ENCODE data around the gene DDX6. TPM values are rescaled to one million over a fixed set of nuclear protein-coding genes. Genes with fewer than 3 reads are reported as not detected.

DDX6 gene
- polyA plus RNA-seq, 1 donor from 2014 or later, result 76.1 TPM

DNA sequence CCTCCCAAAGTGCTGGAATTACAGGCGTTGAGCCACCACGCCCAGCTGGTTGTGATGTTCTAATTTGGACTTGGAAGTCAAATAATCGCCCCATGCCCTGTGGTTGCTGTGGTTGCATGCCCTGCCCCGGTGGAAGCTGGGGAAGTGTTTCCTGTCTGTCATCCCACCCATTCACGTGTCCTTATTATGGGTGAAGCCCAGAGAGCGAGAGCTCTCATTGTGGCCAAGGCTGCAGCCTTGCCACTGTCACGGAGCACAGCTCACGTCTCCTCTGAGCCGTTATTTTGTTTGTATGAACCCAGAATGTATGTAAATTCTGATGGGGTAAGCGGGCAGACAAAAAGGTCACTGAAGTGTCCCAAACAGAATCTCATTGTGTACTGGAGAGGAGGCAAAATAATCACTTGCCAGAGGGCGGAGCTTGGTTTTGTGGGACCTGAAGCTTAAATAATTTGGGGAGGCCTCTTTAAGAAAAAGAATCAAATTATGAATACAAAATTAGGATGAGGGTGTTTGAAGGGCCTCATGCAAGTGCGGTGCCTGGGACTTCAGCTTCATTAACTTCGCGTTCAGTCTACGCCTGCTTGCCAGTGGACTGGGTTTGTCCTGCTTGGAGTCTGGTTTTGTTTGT, 85.7 kb downstream of the DDX6 start:
- Histone ChIP-seq H3K27ac (ENCODE audit: low read length) (no peak overlapping the region), H4K20me1 (ENCODE audit: insufficient read depth) (no peaks in the 10 kb centered on the region), H3F3A (ENCODE audit: insufficient read depth, low read length, poor library complexity, severe bottlenecking) (no peaks in the 10 kb centered on the region), H3K4me2 (ENCODE audit: low read length) (no peak overlapping the region), H3K9me3 (ENCODE audit: low read length) (no peaks in the 10 kb centered on the region), H3K4me3 (ENCODE audit: low read length) (no peak overlapping the region), H3K27me3 (ENCODE audit: insufficient read depth, low read depth, low read length) (no peaks in the 10 kb centered on the region), H2AFZ (ENCODE audit: low read depth, low read length) (no peak overlapping the region), H3K9ac (ENCODE audit: low read length) (no peak overlapping the region), H3K36me3 (ENCODE audit: insufficient read depth, low read length) (no peaks in the 10 kb centered on the region), H3K9me2 (ENCODE audit: insufficient read depth, low read length) (no peaks in the 10 kb centered on the region), H3K79me2 (replicated peaks; ENCODE audit: insufficient read depth, low read length) (no peaks in the 10 kb centered on the region)
- TF ChIP-seq EZH2 (IDR thresholded peaks at IDR 0.05; ENCODE audit: borderline replicate concordance, insufficient read depth, low read length, poor library complexity, severe bottlenecking) (no peak), EP300 (conservative IDR thresholded peaks at IDR 0.05; ENCODE audit: poor library complexity, severe bottlenecking) (no peak), POLR2AphosphoS5 (IDR thresholded peaks at IDR 0.05) (no peak), TAF1 (IDR thresholded peaks at IDR 0.05; ENCODE audit: low read depth) (no peak), SMC3 (conservative IDR thresholded peaks at IDR 0.05; ENCODE audit: poor library complexity) (no peak), RAD21 (conservative IDR thresholded peaks at IDR 0.05) (no peak), MXI1 (conservative IDR thresholded peaks at IDR 0.05; ENCODE audit: poor library complexity, severe bottlenecking) (no peak)
- TF ChIP-seq, protein P1, sequence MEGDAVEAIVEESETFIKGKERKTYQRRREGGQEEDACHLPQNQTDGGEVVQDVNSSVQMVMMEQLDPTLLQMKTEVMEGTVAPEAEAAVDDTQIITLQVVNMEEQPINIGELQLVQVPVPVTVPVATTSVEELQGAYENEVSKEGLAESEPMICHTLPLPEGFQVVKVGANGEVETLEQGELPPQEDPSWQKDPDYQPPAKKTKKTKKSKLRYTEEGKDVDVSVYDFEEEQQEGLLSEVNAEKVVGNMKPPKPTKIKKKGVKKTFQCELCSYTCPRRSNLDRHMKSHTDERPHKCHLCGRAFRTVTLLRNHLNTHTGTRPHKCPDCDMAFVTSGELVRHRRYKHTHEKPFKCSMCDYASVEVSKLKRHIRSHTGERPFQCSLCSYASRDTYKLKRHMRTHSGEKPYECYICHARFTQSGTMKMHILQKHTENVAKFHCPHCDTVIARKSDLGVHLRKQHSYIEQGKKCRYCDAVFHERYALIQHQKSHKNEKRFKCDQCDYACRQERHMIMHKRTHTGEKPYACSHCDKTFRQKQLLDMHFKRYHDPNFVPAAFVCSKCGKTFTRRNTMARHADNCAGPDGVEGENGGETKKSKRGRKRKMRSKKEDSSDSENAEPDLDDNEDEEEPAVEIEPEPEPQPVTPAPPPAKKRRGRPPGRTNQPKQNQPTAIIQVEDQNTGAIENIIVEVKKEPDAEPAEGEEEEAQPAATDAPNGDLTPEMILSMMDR (IDR thresholded peaks at IDR 0.05; ENCODE audit: poor library complexity, severe bottlenecking), result no peak
- TF ChIP-seq, protein P2, sequence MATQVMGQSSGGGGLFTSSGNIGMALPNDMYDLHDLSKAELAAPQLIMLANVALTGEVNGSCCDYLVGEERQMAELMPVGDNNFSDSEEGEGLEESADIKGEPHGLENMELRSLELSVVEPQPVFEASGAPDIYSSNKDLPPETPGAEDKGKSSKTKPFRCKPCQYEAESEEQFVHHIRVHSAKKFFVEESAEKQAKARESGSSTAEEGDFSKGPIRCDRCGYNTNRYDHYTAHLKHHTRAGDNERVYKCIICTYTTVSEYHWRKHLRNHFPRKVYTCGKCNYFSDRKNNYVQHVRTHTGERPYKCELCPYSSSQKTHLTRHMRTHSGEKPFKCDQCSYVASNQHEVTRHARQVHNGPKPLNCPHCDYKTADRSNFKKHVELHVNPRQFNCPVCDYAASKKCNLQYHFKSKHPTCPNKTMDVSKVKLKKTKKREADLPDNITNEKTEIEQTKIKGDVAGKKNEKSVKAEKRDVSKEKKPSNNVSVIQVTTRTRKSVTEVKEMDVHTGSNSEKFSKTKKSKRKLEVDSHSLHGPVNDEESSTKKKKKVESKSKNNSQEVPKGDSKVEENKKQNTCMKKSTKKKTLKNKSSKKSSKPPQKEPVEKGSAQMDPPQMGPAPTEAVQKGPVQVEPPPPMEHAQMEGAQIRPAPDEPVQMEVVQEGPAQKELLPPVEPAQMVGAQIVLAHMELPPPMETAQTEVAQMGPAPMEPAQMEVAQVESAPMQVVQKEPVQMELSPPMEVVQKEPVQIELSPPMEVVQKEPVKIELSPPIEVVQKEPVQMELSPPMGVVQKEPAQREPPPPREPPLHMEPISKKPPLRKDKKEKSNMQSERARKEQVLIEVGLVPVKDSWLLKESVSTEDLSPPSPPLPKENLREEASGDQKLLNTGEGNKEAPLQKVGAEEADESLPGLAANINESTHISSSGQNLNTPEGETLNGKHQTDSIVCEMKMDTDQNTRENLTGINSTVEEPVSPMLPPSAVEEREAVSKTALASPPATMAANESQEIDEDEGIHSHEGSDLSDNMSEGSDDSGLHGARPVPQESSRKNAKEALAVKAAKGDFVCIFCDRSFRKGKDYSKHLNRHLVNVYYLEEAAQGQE (IDR thresholded peaks at IDR 0.05; ENCODE audit: borderline replicate concordance), result no peak

DNA sequence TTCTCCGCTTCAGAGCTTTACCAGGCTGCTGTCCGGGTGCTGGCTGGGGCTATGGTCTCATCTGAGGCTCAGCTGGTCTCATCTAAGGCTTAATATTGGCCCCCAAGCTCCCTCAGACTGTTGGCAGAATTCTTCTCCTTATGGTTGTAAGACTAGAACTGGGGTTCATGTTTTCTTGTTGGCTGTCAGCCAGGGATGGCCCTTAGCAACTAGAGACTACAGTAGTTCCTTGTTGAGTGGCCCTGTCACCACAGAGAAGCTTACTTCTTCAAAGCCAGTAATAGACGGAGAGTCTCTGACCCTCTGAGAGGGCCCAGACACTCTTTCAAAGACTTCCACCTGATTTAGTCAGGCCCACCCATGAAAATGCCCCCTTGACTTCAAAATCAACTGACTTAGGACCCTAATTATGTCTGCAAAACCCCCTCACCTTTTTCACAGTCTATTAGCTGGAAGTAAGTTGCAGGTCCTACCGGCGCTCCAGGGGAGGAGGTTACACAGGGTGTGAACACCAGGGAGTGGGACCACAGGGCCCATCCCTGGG, 87.3 kb downstream of the DDX6 start:
- Histone ChIP-seq H3K9ac (ENCODE audit: low read length) (no peak overlapping the region), H2AFZ (ENCODE audit: low read depth, low read length) (no peak overlapping the region), H3F3A (ENCODE audit: insufficient read depth, low read length, poor library complexity, severe bottlenecking) (no peaks in the 10 kb centered on the region), H3K4me3 (ENCODE audit: low read length) (no peak overlapping the region), H3K79me2 (replicated peaks; ENCODE audit: insufficient read depth, low read length) (no peaks in the 10 kb centered on the region), H3K4me2 (ENCODE audit: low read length) (no peak overlapping the region), H3K27me3 (ENCODE audit: insufficient read depth, low read depth, low read length) (no peaks in the 10 kb centered on the region), H3K9me3 (ENCODE audit: low read length) (no peaks in the 10 kb centered on the region), H4K20me1 (ENCODE audit: insufficient read depth) (no peaks in the 10 kb centered on the region), H3K9me2 (ENCODE audit: insufficient read depth, low read length) (no peaks in the 10 kb centered on the region), H3K36me3 (ENCODE audit: insufficient read depth, low read length) (no peaks in the 10 kb centered on the region), H3K27ac (ENCODE audit: low read length) (no peak overlapping the region)
- TF ChIP-seq EP300 (conservative IDR thresholded peaks at IDR 0.05; ENCODE audit: poor library complexity, severe bottlenecking), result no peak
- TF ChIP-seq EZH2 (IDR thresholded peaks at IDR 0.05; ENCODE audit: borderline replicate concordance, insufficient read depth, low read length, poor library complexity, severe bottlenecking), result no peak

All from neural cell (in vitro differentiated cells).